ENCODE measurements around the gene CDK1.

Gene CDK1

GRCh38 chr10:60816628-60817397 is 38.5 kb downstream of the CDK1 start:
- Histone ChIP-seq H3K9me3 (ENCODE audit: control insufficient read depth, low read length) (no peaks in the 10 kb centered on the region), H3K36me3 (ENCODE audit: control insufficient read depth, insufficient read depth, low read length) (no peaks in the 10 kb centered on the region), H3K27ac (ENCODE audit: low read depth, low read length, severe bottlenecking) (peak overlapping the region; percentile 54), H3K4me1 (ENCODE audit: control insufficient read depth, insufficient read depth, low read length, poor library complexity, severe bottlenecking) (peaks cover 42% of the 10 kb centered on the region), H3K4me3 (ENCODE audit: extremely low read depth, insufficient read depth, low read length, poor library complexity, severe bottlenecking) (no peak overlapping the region)
- WGBS, 2 experiments (ENCODE audit: insufficient coverage in 2 of 2): 0% methylated on average over 2 of the region's 5 CpGs; no CpG with 5 or more reads in 1 of the 2 experiments

DNA sequence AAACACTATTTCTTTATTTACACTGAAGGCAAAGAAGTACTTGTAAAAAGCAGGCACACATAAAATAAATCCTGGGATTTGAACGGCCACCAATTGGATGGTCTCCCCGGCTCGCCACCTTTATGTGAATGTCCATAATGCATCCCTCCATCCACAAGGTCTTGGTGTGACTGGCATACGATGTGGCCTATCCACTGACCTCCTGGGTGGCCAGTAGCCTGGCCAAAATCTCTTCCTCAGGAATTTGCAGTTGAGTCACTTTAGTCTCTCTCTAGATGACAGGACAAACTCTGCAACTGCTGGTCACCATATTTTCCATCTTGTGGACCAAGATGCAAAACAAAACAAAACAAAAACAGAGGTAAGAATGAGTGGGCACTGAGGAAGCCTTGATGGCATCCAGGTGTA is 39.1 kb downstream of the CDK1 start:
- Histone ChIP-seq H3K36me3 (ENCODE audit: control insufficient read depth, insufficient read depth, low read length) (no peaks in the 10 kb centered on the region), H3K4me1 (ENCODE audit: control insufficient read depth, insufficient read depth, low read length, poor library complexity, severe bottlenecking) (peaks cover 45% of the 10 kb centered on the region), H3K4me3 (ENCODE audit: extremely low read depth, insufficient read depth, low read length, poor library complexity, severe bottlenecking) (no peak overlapping the region), H3K9me3 (ENCODE audit: control insufficient read depth, low read length) (no peaks in the 10 kb centered on the region), H3K27ac (ENCODE audit: low read depth, low read length, severe bottlenecking) (peak overlapping the region; percentile 54)
- WGBS, 2 experiments (ENCODE audit: insufficient coverage in 2 of 2): 83 to 91% methylated on average over 4 of the region's 4 CpGs

GRCh38 chr10:60818134-60818770 is 40.0 kb downstream of the CDK1 start:
- H3K4me3 ChIP-seq (ENCODE audit: extremely low read depth, insufficient read depth, low read length, poor library complexity, severe bottlenecking): no peak overlapping the region

DNA sequence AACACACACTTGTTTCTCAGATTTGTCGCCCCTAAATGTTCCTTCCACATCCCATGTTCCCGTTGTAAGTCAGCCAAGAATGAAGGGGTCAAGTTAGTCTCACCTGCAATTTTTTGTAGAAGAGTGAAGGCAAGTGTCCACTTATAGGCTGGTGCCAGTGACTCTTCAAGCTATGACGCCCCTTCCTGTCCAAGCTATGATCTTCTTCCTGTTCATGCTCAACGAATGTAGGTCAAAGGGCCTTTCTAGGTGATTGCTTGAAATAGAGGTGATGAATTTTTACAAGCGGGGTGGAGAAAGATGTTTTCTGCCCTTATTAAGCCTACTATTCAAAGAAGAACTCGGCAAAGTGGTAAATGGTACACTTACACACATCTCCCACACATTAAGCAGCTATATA is 41.0 kb downstream of the CDK1 start:
- Histone ChIP-seq H3K36me3 (ENCODE audit: control insufficient read depth, insufficient read depth, low read length) (no peaks in the 10 kb centered on the region), H3K9me3 (ENCODE audit: control insufficient read depth, low read length) (no peaks in the 10 kb centered on the region), H3K4me3 (ENCODE audit: extremely low read depth, insufficient read depth, low read length, poor library complexity, severe bottlenecking) (no peak overlapping the region), H3K27ac (ENCODE audit: low read depth, low read length, severe bottlenecking) (peak overlapping the region; percentile 83), H3K4me1 (ENCODE audit: control insufficient read depth, insufficient read depth, low read length, poor library complexity, severe bottlenecking) (peaks cover 53% of the 10 kb centered on the region)
- whole genome bisulfite sequencing, 2 experiments (ENCODE audit: insufficient coverage in 2 of 2): 93 to 100% methylated on average over 2 to 3 of the region's 6 CpGs

More at GRCh38 chr10:60818134-60818770, 40.0 kb downstream of the CDK1 start:
- peaks cover 53% of the 10 kb centered on the region for H3K4me1 ChIP-seq (ENCODE audit: control insufficient read depth, insufficient read depth, low read length, poor library complexity, severe bottlenecking)
- 83% methylated on average over 1 of the region's 3 CpGs; no CpG with 5 or more reads in 1 of the 2 experiments for WGBS, 2 experiments (ENCODE audit: insufficient coverage in 2 of 2)
- H3K36me3 ChIP-seq (ENCODE audit: control insufficient read depth, insufficient read depth, low read length): no peaks in the 10 kb centered on the region
- no peaks in the 10 kb centered on the region for H3K9me3 ChIP-seq (ENCODE audit: control insufficient read depth, low read length)
- H3K27ac ChIP-seq (ENCODE audit: low read depth, low read length, severe bottlenecking): peak overlapping the region; percentile 83

- Histone ChIP-seq H3K27ac (ENCODE audit: low read depth, low read length, severe bottlenecking) (peak overlapping the region; percentile 39), H3K4me1 (ENCODE audit: control insufficient read depth, insufficient read depth, low read length, poor library complexity, severe bottlenecking) (peaks cover 53% of the 10 kb centered on the region), H3K4me3 (ENCODE audit: extremely low read depth, insufficient read depth, low read length, poor library complexity, severe bottlenecking) (no peak overlapping the region), H3K36me3 (ENCODE audit: control insufficient read depth, insufficient read depth, low read length) (no peaks in the 10 kb centered on the region), H3K9me3 (ENCODE audit: control insufficient read depth, low read length) (no peaks in the 10 kb centered on the region)
- 78 to 88% methylated on average over 3 to 4 of the region's 6 CpGs for WGBS, 2 experiments (ENCODE audit: insufficient coverage in 2 of 2)
These were observed 41.9 kb downstream of the CDK1 start for GRCh38 chr10:60820093-60820754.

DNA sequence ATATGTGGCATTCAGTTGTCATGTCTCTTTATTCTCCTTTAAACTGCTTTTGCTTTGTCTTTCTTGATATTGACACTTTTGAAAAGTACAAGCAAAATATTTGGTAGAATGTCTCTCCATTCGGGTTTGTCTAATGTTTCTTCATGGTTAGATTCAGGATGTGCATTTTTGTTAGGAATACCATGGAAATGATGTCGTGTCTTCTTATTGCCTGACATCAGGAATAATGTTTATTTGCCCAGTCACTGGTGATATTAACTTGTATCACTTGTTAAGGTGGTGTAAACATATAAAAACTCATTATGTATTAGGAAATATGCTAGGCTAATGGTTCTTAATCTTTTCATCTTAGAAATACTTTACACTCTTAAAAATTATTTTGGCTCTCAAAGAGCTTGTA is 43.4 kb downstream of the CDK1 start:
- WGBS, 2 experiments (ENCODE audit: insufficient coverage in 2 of 2): 83 to 100% methylated on average over 1 of the region's 2 CpGs
- H3K4me3 ChIP-seq (ENCODE audit: extremely low read depth, insufficient read depth, low read length, poor library complexity, severe bottlenecking): no peak overlapping the region
- H3K9me3 ChIP-seq (ENCODE audit: control insufficient read depth, low read length): no peaks in the 10 kb centered on the region
- peak overlapping the region; percentile 39 for H3K27ac ChIP-seq (ENCODE audit: low read depth, low read length, severe bottlenecking)
- peaks cover 54% of the 10 kb centered on the region for H3K4me1 ChIP-seq (ENCODE audit: control insufficient read depth, insufficient read depth, low read length, poor library complexity, severe bottlenecking)
- no peaks in the 10 kb centered on the region for H3K36me3 ChIP-seq (ENCODE audit: control insufficient read depth, insufficient read depth, low read length)

- 82 to 93% methylated on average over 3 to 4 of the region's 4 CpGs for WGBS, 2 experiments (ENCODE audit: insufficient coverage in 2 of 2)
- Histone ChIP-seq H3K4me1 (ENCODE audit: control insufficient read depth, insufficient read depth, low read length, poor library complexity, severe bottlenecking) (peaks cover 48% of the 10 kb centered on the region), H3K36me3 (ENCODE audit: control insufficient read depth, insufficient read depth, low read length) (no peaks in the 10 kb centered on the region), H3K4me3 (ENCODE audit: extremely low read depth, insufficient read depth, low read length, poor library complexity, severe bottlenecking) (no peak overlapping the region), H3K27ac (ENCODE audit: low read depth, low read length, severe bottlenecking) (no peak overlapping the region), H3K9me3 (ENCODE audit: control insufficient read depth, low read length) (no peaks in the 10 kb centered on the region)
These were observed 44.5 kb downstream of the CDK1 start for GRCh38 chr10:60822809-60823208.

DNA sequence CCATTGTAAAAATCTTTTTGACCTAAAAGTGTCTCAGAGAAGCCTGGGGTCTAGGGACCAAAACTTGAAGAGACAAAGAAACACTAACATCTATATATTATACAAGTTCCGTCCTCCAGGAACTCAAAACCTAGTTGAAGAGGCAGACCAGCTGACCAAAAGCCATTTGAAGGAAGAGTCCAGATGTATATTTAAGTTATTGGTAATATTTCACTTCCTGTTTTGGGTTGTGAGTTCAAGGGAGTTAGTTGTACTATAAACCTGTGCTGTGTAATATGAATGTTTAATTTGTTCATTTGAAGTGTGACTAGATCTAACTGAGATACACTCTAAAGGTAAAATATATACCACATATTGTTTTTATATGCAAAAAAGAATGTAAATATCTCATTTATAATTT is 45.0 kb downstream of the CDK1 start:
- no CpG with 5 or more reads among the region's 1 CpG for WGBS, 2 experiments (ENCODE audit: insufficient coverage in 2 of 2)
- no peak overlapping the region for H3K4me3 ChIP-seq (ENCODE audit: extremely low read depth, insufficient read depth, low read length, poor library complexity, severe bottlenecking)
- H3K27ac ChIP-seq (ENCODE audit: low read depth, low read length, severe bottlenecking): no peak overlapping the region
- H3K9me3 ChIP-seq (ENCODE audit: control insufficient read depth, low read length): no peaks in the 10 kb centered on the region
- H3K4me1 ChIP-seq (ENCODE audit: control insufficient read depth, insufficient read depth, low read length, poor library complexity, severe bottlenecking): peaks cover 49% of the 10 kb centered on the region
- H3K36me3 ChIP-seq (ENCODE audit: control insufficient read depth, insufficient read depth, low read length): no peaks in the 10 kb centered on the region

- no peaks in the 10 kb centered on the region for H3K9me3 ChIP-seq (ENCODE audit: control insufficient read depth, low read length)
- WGBS, 2 experiments (ENCODE audit: insufficient coverage in 2 of 2): 83 to 100% methylated on average over 1 of the region's 4 CpGs
- no peak overlapping the region for H3K4me3 ChIP-seq (ENCODE audit: extremely low read depth, insufficient read depth, low read length, poor library complexity, severe bottlenecking)
- H3K36me3 ChIP-seq (ENCODE audit: control insufficient read depth, insufficient read depth, low read length): no peaks in the 10 kb centered on the region
- no peak overlapping the region for H3K27ac ChIP-seq (ENCODE audit: low read depth, low read length, severe bottlenecking)
- H3K4me1 ChIP-seq (ENCODE audit: control insufficient read depth, insufficient read depth, low read length, poor library complexity, severe bottlenecking): peaks cover 48% of the 10 kb centered on the region
These were observed 47.2 kb downstream of the CDK1 start for GRCh38 chr10:60825520-60825919.

- H3K36me3 ChIP-seq (ENCODE audit: control insufficient read depth, insufficient read depth, low read length): no peaks in the 10 kb centered on the region
- no peak overlapping the region for H3K4me3 ChIP-seq (ENCODE audit: extremely low read depth, insufficient read depth, low read length, poor library complexity, severe bottlenecking)
- H3K4me1 ChIP-seq (ENCODE audit: control insufficient read depth, insufficient read depth, low read length, poor library complexity, severe bottlenecking): peaks cover 28% of the 10 kb centered on the region
- peak overlapping the region; percentile 95 for H3K27ac ChIP-seq (ENCODE audit: low read depth, low read length, severe bottlenecking)
- WGBS, 2 experiments (ENCODE audit: insufficient coverage in 2 of 2): 15 to 47% methylated on average over 2 of the region's 5 CpGs
- peaks cover 4% of the 10 kb centered on the region for H3K9me3 ChIP-seq (ENCODE audit: control insufficient read depth, low read length)
These were observed 49.7 kb downstream of the CDK1 start for GRCh38 chr10:60827791-60828488.

Measured in mesodermal cell (in vitro differentiated cells).